NCI-H748 (cell line): ENCODE measurements around the gene COL9A3.

Experiments used
- DNase-seq: peaks from one replicate; lab custom pipeline; 2025; ENCODE audit not compliant: unreplicated experiment; lab: John Stamatoyannopoulos, UW

Gene COL9A3

DNA sequence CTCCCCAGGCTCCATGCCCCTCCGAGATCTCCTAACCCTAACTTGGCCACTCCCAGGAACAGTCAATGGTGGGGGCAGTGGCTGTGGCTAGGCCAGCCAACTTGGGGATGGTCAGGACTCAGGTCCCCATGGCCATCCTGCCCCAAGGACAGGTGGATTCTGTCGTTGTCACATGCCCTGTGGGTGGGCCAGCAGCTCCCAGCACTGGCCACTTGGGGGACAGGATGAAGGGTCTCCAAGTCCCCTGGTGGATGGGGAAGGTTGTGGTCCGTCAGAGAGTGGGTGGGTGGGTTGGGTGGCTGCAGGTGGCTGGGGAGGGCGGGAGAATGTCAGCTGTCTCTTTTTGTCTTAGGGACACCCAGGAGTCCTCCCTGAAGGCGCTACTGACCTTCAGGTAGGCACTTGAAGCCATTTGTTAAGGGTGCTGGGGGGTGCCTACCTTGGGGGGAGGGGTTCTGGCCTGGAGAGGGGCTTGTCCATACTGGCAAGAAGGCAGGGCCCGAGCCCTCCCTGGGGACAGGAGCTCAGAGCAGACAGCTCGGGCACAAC lies 5.5 kb downstream of the COL9A3 start:
- no peak for DNase-seq

DNA sequence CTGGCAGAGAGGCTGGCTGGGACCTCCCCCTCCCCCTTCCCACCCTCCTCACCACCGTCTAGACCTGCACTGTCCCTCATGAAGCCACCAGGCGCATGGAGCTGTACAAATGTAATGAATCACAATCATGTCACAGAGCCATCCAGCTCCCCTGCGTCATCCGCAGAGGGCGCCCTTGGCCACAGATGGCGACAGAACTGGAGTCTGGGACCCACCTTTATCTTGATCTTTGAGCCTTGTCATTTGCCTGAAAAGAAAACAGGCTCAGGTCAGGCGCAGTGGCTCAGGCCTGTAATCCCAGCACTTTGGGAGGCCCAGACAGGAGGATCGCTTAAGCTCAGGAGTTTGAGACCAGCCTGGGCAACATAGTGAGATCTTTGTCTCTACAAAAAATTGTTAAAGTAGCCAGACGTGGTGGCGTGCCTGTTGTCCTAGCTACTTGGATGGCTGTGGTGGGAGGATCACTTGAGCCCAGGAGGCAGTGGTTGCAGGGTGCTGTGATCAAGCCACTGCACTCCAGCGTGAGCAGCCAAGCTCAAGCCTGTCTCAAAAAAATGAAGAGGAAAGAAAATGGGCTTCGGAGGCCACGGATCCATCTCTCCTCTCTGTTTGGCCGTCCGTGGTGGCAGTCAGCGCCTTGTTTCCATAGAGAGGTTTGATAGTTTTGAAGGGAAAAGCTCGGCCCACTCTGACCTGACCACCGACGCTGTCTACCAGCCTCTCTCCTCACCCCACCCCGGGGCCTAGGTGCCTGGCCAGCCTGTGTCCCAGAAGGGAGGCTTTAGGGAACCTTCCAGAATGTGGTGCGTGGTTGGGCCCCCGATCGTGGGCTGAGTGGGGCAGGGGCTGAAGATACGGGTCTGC lies 6.2 kb downstream of the COL9A3 start:
- DNase-seq = peak; percentile 58

DNA sequence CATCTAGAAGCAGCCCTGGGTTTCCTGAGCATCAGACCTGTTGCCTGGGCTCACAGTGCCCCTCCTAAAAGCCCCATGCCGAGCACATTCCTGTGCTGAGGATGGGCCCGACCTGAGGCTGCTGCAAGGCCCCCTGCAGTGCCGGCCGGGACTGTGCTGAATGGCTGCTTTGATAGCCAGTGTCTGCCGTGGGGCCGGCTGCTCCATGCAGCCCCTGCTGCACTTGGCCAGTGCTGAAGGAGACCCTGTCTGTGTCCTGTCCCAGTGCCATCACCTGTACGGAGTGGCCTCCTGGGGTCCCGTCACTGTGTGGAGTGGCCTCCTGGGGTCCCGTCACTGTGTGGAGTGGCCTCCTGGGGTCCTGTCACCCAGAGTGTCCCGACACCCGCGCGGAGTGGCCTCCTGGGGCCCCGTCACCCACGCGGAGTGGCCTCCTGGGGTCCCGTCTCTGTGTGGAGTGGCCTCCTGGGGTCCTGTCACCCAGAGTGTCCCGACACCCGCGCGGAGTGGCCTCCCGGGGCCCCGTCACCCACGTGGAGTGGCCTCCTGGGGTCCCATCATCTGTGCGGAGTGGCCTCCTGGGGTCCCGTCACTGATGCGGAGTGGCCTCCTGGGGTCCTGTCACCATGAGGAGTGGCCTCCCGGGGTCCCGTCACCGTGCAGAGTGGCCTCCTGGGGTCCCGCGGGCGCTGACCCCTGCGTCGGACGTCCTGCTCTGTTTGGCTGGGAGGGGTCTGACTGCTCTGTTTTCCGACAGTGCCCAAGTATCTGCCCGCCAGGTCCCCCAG lies 7.0 kb downstream of the COL9A3 start:
- no peak for DNase-seq

DNA sequence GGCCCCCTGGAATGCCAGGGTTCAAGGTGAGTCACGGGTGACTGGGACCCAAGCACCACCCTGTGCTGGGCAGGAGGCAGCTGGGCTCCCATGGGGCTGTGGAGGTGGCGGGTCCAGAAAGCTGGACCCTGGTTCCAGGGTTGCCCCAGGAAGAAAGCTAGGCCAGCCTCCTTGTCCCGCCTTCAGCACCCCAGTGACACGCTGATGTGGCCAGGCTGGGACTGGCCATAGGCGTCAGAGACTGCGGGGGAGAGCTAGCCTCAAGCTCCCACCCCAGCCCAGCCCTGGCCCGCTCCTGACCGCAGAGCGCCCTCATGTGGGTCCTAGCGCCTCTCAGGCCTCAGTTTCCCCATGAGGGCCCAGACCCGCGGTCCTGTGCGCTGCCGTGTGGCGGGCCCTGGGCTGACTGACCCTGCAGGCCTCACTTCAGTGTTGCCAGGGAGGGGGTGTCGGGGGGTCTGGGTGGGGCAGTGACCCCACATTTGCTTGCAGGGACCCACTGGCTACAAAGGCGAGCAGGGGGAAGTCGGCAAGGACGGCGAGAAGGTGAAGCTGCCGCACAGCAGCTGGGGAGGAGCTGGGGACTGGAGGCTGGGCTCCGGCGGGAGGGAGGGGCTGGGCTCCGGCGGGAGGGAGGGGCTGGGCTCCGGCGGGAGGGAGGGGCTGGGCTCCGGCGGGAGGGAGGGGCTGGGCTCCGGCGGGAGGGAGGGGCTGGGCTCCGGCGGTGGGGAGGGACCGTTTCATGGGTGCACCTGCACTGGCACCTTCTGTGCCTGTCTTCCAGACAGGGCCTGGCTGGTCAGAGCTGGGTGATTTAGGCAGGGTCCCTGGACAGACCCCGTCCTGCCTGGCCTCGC lies 7.9 kb downstream of the COL9A3 start:
- peak; percentile 65 for DNase-seq

DNA sequence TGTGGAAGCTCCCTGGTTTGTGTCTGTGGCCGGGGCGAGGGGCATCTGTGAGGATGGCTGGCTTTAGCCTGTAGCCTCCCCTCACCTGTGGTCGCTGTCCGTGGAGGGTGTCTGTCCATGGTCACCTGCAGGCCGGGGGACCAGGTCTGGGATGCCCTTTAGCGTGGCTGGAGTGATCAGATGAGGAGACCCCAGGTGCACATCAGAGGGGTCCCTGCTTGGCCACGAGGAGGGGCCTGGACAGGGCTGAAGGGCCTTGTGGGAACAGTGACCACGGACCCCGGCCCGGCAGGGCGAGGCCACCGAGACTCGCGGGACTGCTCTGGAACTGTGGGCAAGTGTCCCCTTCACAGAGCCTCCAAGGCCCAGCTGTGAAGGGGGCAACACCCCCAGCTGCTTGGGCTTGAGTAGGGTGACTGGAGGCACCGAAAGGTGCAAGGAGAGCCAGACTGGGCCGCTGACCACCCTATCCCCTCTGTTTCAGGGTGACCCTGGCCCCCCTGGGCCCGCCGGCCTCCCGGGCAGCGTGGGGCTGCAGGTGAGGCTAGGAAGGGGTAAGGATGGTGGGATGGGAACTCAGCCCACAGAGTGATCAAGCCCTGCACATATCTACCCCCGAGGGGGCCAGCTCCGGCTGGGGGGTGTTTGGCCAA lies 8.6 kb downstream of the COL9A3 start:
- DNase-seq = no peak

DNA sequence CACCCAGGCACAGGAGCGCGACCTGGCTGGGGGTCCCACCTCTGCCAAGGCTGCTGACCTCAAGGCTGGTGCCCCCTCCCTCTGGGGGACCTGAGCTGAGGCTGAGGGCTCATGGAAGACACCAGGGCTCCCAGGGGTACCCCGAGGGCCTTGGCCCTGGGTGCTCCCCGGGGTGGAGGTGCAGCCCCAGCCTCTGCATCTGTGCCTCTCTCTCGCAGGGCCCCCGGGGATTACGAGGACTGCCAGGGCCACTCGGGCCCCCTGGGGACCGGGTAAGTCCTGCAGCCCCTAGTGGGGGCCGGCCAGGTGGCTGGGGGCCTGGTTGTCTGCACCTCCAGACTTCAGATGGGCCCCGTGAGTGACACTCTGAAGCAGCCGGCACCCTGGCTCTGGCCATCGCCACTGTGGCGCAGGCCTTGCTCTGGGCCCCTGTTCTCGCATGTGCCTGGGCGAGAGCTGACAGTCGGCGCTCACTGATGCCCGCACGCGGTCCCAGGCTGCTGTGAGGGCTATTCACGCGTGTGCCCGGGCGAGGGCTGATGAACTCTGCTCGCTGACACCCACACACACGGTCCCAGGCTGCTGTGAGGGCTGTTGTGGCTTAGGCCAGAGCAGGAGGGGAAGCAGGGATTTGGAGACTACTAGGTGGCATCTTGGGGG lies 9.3 kb downstream of the COL9A3 start:
- no peak for DNase-seq

DNA sequence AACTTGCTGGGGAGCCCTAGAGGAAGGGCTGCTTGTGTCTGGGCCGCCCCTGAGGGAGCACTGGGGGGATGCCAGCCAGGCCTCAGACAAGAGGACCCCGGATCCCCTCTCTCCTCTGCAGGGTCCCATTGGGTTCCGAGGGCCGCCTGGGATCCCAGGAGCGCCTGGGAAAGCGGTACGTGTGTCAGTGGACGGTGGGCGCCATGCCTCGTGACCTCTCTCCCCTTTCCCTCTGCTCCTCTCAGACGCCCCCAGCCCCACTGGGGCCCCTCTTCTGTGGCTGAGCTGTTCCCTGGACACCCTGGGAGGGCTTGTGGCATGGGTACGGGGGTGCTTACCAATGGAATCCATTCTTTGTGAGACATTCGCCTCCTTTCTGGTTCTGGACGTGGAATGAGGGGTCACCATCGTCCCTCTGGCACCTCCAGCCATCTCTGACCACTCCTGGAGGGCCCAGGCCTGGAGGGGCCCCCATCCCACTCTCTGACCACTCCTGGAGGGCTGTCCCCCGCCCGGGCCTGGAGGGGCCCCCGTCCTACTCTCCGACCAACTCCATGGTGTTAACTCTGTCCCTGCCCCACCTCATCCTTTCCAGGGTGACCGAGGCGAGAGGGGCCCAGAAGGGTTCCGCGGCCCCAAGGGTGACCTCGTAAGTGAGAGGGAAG lies 9.9 kb downstream of the COL9A3 start:
- DNase-seq = no peak

DNA sequence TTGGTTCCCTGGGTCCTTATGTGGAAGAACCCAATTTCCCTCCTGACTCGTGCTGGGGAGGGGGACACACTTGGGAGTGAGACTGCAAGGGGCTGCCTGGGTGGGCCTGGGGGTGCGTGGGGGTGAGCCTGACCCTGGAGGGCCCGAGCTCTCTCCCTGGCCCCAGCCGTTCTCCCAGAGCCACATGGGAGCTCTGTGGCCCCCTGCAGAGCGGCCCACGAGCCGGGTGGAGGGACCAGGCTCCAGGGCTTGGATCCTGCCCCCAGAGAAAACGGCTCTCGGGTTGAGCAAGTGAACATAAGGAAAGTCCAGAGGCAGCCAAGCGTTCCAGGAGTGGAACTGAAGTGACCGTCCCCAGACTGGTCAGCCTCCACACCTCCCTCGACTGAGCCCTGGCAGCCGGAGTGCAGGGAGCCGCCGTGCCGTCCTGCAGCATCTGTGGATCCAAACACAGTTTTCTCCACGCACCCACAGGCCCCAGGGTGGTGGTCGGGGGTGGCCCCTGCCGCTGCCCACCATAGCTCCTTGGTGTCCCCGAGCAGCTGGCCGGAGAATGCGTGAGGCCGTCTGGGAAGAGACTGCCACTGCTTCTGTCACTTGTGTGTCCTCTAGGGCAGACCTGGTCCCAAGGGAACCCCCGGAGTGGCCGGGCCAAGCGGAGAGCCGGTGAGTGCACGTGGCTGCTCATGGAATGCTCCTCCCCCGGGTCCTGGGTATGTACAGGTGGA lies 10.6 kb downstream of the COL9A3 start:
- DNase-seq = no peak

DNA sequence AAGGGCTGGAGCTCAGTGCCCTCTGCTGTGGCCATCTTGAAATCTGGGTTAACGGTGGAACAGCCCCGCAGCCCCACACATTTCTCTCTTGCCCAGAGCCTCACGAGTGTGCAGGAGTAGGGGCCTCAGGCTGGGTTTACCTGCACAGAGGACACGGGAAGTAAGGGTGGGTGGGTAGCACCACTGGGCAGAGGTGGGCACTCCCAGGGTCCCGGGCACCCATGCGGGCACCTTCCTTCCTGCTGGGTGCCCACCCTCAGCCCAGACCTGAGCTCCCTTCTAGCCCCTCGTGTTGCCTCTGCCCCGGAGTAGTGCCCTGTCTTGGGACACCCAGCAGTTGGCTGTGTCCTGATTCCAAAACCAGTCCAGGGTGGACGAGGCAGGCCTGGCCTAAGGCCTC lies 11.2 kb downstream of the COL9A3 start:
- no peak for DNase-seq

DNA sequence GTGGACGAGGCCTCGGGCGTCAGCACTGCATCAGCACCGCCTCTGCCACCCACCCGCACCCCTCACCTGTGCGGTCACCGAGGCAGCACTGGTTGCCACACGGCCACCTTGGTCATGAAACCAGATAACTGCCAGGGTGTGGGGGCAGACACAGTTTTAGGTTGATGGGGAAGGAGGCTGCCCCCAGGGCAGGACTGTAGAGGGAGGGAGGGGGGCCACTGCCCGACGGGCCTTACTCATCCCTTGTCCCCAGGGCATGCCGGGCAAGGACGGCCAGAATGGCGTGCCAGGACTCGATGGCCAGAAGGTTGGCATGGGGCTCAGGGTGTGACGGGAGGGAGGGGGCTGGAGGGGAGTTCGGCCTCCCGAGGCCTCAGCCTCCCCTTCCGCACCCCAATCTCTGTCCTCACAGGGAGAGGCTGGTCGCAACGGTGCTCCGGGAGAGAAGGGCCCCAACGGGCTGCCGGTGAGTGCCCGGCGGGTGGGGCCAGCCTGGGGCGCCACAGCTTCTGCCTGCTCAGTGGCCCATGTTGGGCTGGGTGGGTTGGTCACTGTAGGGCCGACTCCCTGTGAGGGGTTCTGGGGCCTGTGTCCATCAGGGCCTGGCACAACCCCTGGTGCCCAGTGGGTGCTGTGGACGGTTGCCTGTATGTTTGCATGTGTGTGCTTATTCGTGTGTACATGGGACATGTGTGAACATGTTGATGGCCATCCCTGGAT lies 11.8 kb downstream of the COL9A3 start:
- no peak for DNase-seq

DNA sequence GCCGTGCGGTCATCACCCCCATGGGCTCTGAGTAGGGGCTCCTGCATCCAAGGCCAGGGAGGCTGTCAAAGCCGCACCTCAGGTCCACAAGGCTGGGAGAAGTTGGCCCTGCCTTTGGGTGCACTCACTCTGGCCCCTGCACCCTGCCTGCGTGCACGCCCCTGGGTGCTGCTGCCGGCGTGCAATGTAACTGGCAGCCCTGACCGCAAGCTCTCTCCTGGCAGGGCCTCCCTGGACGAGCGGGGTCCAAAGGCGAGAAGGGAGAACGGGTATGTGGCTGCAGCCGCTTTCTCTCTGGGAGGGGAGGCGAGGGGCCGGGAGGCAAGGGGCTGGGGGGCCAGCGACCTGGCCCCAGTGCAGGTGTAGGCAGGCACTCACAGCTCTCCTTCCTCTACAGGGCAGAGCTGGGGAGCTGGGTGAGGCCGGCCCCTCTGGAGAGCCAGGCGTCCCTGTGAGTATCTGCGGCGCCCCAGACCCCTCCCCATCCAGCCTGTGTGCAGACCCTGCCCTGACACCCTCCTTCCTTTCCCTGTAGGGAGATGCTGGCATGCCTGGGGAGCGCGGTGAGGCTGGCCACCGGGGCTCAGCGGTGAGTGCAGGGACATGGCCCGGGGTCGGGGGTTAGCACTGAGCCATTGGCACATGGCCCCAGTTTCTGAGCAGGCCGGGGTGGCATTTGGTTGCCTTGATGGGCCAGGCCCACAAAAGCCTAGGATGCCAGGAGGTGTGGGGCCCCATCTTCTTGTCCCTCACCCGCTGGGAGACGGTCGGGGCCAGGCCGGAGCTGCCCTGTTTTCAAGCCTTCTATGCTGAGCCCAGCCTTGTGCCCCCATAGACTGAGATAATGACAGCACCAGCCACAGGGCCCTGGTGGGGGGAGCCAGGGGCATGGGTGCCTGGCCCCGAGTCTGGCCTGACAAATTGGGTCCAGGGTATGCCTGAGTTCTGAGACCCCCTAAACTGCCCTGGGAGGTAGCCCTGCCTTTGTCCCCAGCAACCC lies 12.7 kb downstream of the COL9A3 start:
- DNase-seq = no peak

DNA sequence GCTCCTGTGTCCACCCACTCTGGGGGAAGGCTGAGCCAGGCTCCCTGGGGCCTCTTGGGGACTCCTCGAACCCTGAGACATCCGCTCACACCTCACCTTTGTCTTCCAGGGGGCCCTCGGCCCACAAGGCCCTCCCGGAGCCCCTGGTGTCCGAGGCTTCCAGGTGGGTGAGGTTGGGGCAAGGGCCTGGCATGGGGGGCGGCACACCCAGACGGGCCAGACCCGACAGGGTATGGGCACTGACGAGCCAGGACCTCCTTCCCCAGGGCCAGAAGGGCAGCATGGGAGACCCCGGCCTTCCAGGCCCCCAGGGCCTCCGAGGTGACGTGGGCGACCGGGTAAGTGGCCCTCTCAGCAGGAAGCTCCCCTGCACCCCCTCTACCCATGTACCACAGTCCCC lies 13.4 kb downstream of the COL9A3 start:
- no peak for DNase-seq

DNA sequence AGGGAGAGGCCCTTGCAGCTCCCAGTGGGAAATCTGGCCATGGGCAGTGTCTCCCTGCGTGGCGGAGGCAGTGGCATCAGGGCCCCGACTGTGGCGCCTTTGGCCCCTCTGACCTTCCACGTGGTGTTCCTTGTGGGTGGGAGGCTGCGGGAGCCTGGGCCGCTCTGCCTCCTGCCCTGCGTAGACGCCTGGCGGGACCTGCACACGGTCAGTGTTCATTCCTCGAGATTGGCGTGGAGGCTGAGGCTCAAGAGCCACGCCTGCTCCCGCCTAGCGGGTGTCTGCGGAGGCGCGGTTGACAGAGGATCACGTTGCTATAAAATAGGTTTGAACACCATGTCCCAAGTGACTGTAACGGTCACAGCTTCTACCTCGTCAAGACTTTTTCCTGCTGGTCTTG lies 14.0 kb downstream of the COL9A3 start:
- peak; percentile 9 for DNase-seq

DNA sequence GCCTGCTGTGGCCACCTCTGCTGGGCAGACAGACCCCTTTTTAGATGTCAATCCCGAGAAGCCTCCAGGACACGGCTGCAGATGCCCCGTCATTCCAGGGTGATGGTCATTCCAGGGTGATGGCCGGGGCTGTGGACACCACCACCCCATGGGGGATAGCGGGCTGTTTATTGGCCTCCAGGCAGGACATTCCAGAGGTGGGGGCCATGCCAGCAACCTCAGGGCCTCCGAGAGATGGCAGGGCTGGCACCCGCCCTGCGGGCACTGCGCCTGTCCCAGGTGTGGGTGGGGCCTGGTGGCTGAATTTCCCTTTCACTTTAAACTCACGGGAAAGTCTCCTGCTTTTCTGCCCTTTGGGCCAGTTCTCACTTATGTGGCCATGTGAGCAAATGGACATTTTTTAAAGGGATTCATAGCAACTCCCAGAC lies 14.5 kb downstream of the COL9A3 start:
- no peak for DNase-seq

DNA sequence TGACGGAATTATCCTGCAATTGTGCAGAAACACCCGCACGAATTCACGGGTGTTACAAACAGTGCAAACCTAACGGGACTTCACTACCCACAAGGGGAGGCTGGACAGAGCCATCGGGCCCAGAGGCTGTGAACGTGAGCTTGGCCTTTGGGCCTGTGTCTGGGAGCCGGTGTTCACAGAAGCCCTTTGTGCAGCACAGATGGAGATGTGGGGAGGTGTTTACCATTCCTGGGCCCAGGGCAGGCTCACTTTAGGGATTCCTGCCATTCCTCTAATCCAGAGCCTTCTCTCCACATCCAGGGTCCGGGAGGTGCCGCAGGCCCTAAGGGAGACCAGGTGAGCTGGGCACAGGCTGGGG lies 15.0 kb downstream of the COL9A3 start:
- no peak for DNase-seq

DNA sequence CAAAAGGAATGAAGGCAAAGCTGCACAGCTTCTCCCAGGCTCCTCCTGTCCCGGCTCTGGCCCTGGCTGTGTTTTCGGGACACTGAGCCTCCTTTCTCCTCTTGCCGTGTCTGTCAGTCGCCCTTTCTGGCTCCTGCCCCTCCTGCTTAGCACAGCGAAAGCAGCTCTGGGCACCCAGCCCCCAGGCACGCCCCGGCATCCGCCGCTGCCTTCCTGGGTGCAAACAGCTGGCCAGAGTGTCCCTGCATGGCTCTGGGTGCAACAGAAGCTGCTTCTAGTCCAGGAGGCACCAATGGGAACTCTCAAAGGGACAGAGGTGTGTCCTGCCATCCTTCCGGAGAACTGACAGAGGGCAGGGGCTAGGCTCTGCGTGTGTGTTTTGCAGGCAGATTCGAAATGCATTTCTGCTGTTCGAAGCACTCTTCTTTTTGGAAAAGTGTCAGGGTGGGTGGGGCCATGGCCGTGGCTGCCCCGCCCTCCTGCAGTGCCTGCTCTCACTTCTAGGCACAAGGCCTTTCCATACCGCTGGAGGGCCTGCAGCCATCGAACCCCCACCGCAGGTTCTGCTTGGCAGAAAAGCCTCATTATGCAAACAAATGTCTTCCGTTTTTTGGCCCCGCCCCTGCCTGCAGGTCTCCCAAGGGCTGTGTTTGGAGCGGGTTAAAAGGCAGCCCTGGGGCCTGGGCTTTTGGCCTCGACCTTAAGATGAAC lies 15.5 kb downstream of the COL9A3 start:
- peak; percentile 13 for DNase-seq
